PC-3 (cell line): ENCODE measurements around the gene MIDN. TPM values are rescaled to one million over a fixed set of nuclear protein-coding genes. Genes with fewer than 3 reads are reported as not detected.
A peak's percentile ranks its signal among the peaks of the same experiment; 100 is the strongest.
"Not testable (repeated sequence)": the region's sequence is repeated elsewhere in the genome, so short reads cannot be mapped to it uniquely, and the experiment has no call there.

Experiments
- ATAC-seq: fragments of 200-7000 bp; cut with Tn5 transposase; 2 replicates; pipeline ENCODE4 v1.9.1; 2020; ENCODE audit warnings: mild to moderate bottlenecking, moderate library complexity
- BruUV-seq: library from RNA; stranded (reverse); fragments of 400-500 nt; replicated peaks from 2 replicates; lab custom pipeline; 2021; lab: Mats Ljungman, UMichigan
- CTCF ChIA-PET: fragments of 300-600 bp; sonication (Branson Sonifier 250); formaldehyde crosslinking; loops from one replicate; lab custom pipeline; 2022; ENCODE audit warnings: antibody characterized with exemption; lab: Charles Lee
- POLR2A ChIA-PET: fragments of 300-600 bp; sonication (Branson Sonifier 250); formaldehyde crosslinking; loops from one replicate; lab custom pipeline; 2022; ENCODE audit warnings: antibody characterized with exemption; ENCODE audit not compliant: unreplicated experiment; lab: Charles Lee
- DNase-seq: peaks from one replicate; pipeline ENCODE4 v3.0.0-alpha.2; 2015
- H2AFZ ChIP-seq: fragments of 300-600 bp; sonication (generic); 2 replicates; pipeline ENCODE4 v1.6.0; 2016; ENCODE audit warnings: antibody characterized with exemption, low read length
- H3F3A ChIP-seq: fragments of 300-600 bp; sonication (generic); one replicate; pipeline ENCODE4 v1.6.0; 2017; ENCODE audit warnings: antibody characterized with exemption, low read length, control low read depth, mild to moderate bottlenecking; ENCODE audit not compliant: unreplicated experiment
- H3K27ac ChIP-seq: fragments of 300-600 bp; sonication (generic); 2 replicates; pipeline ENCODE4 v1.5.1; 2016; ENCODE audit warnings: mild to moderate bottlenecking, low read length
- H3K27me3 ChIP-seq: fragments of 300-600 bp; sonication (generic); 2 replicates; pipeline ENCODE4 v1.6.1; 2016; ENCODE audit warnings: low read length, mixed read lengths
- H3K36me3 ChIP-seq: fragments of 300-600 bp; sonication (generic); 2 replicates; pipeline ENCODE4 v1.6.1; 2016; ENCODE audit warnings: low read depth, mixed run types, low read length, mixed read lengths
- H3K4me1 ChIP-seq: fragments of 300-600 bp; sonication (generic); 2 replicates; pipeline ENCODE4 v1.5.1; 2016; ENCODE audit warnings: low read length; ENCODE audit not compliant: insufficient read depth
- H3K4me2 ChIP-seq: fragments of 300-600 bp; sonication (generic); 2 replicates; pipeline ENCODE4 v1.6.0; 2016; ENCODE audit warnings: low read length
- H3K4me3 ChIP-seq: fragments of 300-600 bp; sonication (generic); 2 replicates; pipeline ENCODE4 v1.5.1; 2016; ENCODE audit warnings: mild to moderate bottlenecking, low read length, mixed read lengths
- H3K79me2 ChIP-seq: fragments of 300-600 bp; sonication (generic); 2 replicates; pipeline ENCODE4 v1.6.1; 2017; ENCODE audit warnings: low read length, mixed read lengths
- H3K9ac ChIP-seq: fragments of 300-600 bp; sonication (generic); 2 replicates; pipeline ENCODE4 v1.6.0; 2016; ENCODE audit warnings: mild to moderate bottlenecking, low read length
- H3K9me2 ChIP-seq: fragments of 300-600 bp; sonication (generic); replicated peaks from 2 replicates; pipeline ENCODE4 v1.6.1; 2016; ENCODE audit warnings: mixed run types, low read length, mixed read lengths
- H3K9me3 ChIP-seq: fragments of 300-600 bp; sonication (generic); 2 replicates; pipeline ENCODE4 v1.6.1; 2016; ENCODE audit warnings: low read length, mixed read lengths
- H4K20me1 ChIP-seq: fragments of 300-600 bp; sonication (generic); 2 replicates; pipeline ENCODE4 v1.6.1; 2016; ENCODE audit warnings: low read length, mixed read lengths
- EZH2 ChIP-seq: fragments of 300-600 bp; sonication (generic); IDR thresholded peaks from one replicate; pipeline ENCODE4 v1.6.1; 2017; ENCODE audit warnings: antibody characterized with exemption, mild to moderate bottlenecking, low read length; ENCODE audit not compliant: unreplicated experiment
- EZH2phosphoT487 ChIP-seq: fragments of 300-600 bp; sonication (generic); IDR thresholded peaks from 2 replicates; pipeline ENCODE4 v1.6.1; 2018; ENCODE audit warnings: mild to moderate bottlenecking, antibody characterized with exemption, low read length, borderline replicate concordance
- intact Hi-C: fragments of 100-400 bp; cut with micrococcal nuclease; formaldehyde crosslinking; loops from 2 replicates; pipeline ENCODE4 v1.9.0; 2023
- total RNA-seq: library from RNA; depleted of rRNA; stranded (reverse); fragments of >200 nt; gene quantifications from 2 replicates; pipeline ENCODE4 v1.2.3, GENCODE V29; 2014
- TF ChIP-seq, protein P1 (sequence below): fragments of 300-600 bp; sonication (generic); conservative IDR thresholded peaks from 2 replicates; pipeline ENCODE4 v1.5.1; 2017; ENCODE audit warnings: antibody characterized with exemption, low read depth, mild to moderate bottlenecking, low read length

Gene MIDN
- total RNA-seq, 1 experiment from 2014 or later, result 17.3 TPM

DNA sequence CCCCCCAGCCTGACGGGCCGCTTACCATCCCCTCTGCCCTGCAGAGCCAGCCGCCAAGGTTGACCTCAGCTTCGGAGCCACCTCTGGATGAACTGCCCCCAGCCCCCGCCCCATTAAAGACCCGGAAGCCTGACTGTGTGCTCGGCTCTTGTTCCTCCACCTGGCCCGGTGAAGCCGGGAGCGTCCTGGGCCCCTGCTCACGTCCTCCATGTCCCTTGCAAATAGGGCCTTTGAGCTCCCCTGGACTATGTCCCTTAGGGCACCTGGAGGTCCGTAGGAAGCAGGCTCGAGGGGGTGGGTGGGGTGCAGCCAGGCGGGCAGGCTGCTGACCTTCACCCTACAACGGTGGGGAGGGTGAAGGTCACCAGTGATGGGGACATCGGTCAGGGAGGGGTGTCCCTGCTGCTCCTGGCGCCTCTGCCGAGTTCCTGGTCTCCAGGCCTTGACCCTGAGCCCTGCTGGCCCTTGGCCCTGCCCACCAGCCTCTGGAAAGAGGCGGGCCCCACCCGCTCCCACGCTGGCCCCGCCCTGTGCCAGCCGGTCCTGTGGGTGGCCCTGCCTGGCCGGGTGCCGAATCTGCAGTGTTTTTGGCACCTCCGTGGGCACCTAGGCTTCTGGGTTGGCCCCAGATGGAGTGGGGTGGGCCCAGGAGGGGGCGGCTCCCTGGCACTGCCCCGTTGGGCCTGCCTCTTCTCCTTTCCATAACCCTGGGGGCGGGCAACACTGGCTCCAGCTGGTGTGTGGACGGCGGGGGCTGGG lies 3.5 kb upstream of the MIDN start:
- peak overlapping the region; percentile 84 for H3K4me2 ChIP-seq
- H3K36me3 ChIP-seq, result no peaks in the 10 kb centered on the region
- H3K9me2 ChIP-seq, result no peaks in the 10 kb centered on the region
- no peaks in the 10 kb centered on the region for H4K20me1 ChIP-seq
- H3K9ac ChIP-seq, result no peak overlapping the region; the same call in 1 of the 2 replicates
- CTCF ChIA-PET, result interaction anchor here (0.6 to 2.6 kb wide), 8 partner anchors 17 to 1023 kb away, joined by 3 to 124 read pairs (median 4); partner anchors contain the start of genes CIRBP and FAM174C
- H2AFZ ChIP-seq, result no peak overlapping the region
- DNase-seq (no peak), ATAC-seq (no peak)
- H3K27me3 ChIP-seq, result no peaks in the 10 kb centered on the region
- intact Hi-C loops, result loop anchor here (1.0 kb wide), 1 partner anchor 21 kb away; no protein-coding TSS in a partner anchor
- BruUV-seq, result no TSS peak
- H3K79me2 ChIP-seq, result peaks cover 46% of the 10 kb centered on the region
- no peak overlapping the region for H3K27ac ChIP-seq
- peaks cover 37% of the 10 kb centered on the region for H3K4me1 ChIP-seq
- no peaks in the 10 kb centered on the region for H3K9me3 ChIP-seq
- POLR2A ChIA-PET, result interaction anchor here (1.8 kb wide), 1 partner anchor 24 kb away, joined by 6 read pairs; no protein-coding TSS in a partner anchor
- no peak overlapping the region; the same call in 1 of the 2 replicates for H3K4me3 ChIP-seq
- no peak for TF ChIP-seq EZH2phosphoT487
- no peaks in the 10 kb centered on the region for H3F3A ChIP-seq

GRCh38 chr19:1245494-1246264 lies 2.7 kb upstream of the MIDN start:
- H2AFZ ChIP-seq, result no peak overlapping the region
- H3K79me2 ChIP-seq, result peaks cover 50% of the 10 kb centered on the region
- no peaks in the 10 kb centered on the region for H3K27me3 ChIP-seq
- ChIA-PET POLR2A (no interaction called here), CTCF (interaction anchor here (2.6 kb wide), 1 partner anchor 21 kb away, joined by 124 read pairs; no protein-coding TSS in a partner anchor)
- no peak overlapping the region for H3K9ac ChIP-seq
- no peaks in the 10 kb centered on the region for H4K20me1 ChIP-seq
- TF ChIP-seq EZH2 (no peak), EZH2phosphoT487 (no peak)
- TF ChIP-seq, protein P1, sequence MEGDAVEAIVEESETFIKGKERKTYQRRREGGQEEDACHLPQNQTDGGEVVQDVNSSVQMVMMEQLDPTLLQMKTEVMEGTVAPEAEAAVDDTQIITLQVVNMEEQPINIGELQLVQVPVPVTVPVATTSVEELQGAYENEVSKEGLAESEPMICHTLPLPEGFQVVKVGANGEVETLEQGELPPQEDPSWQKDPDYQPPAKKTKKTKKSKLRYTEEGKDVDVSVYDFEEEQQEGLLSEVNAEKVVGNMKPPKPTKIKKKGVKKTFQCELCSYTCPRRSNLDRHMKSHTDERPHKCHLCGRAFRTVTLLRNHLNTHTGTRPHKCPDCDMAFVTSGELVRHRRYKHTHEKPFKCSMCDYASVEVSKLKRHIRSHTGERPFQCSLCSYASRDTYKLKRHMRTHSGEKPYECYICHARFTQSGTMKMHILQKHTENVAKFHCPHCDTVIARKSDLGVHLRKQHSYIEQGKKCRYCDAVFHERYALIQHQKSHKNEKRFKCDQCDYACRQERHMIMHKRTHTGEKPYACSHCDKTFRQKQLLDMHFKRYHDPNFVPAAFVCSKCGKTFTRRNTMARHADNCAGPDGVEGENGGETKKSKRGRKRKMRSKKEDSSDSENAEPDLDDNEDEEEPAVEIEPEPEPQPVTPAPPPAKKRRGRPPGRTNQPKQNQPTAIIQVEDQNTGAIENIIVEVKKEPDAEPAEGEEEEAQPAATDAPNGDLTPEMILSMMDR, result no peak
- intact Hi-C loops, result no loop called here
- DNase-seq, result no peak
- H3K9me2 ChIP-seq, result no peaks in the 10 kb centered on the region
- BruUV-seq, result no TSS peak
- H3K4me3 ChIP-seq, result no peak overlapping the region
- no peak for ATAC-seq
- H3K4me1 ChIP-seq, result peaks cover 37% of the 10 kb centered on the region
- H3K36me3 ChIP-seq, result peaks cover under 1% of the 10 kb centered on the region; the same call in 1 of the 2 replicates
- H3K4me2 ChIP-seq, result no peak overlapping the region
- no peak overlapping the region for H3K27ac ChIP-seq
- no peaks in the 10 kb centered on the region for H3K9me3 ChIP-seq
- no peaks in the 10 kb centered on the region for H3F3A ChIP-seq

DNA sequence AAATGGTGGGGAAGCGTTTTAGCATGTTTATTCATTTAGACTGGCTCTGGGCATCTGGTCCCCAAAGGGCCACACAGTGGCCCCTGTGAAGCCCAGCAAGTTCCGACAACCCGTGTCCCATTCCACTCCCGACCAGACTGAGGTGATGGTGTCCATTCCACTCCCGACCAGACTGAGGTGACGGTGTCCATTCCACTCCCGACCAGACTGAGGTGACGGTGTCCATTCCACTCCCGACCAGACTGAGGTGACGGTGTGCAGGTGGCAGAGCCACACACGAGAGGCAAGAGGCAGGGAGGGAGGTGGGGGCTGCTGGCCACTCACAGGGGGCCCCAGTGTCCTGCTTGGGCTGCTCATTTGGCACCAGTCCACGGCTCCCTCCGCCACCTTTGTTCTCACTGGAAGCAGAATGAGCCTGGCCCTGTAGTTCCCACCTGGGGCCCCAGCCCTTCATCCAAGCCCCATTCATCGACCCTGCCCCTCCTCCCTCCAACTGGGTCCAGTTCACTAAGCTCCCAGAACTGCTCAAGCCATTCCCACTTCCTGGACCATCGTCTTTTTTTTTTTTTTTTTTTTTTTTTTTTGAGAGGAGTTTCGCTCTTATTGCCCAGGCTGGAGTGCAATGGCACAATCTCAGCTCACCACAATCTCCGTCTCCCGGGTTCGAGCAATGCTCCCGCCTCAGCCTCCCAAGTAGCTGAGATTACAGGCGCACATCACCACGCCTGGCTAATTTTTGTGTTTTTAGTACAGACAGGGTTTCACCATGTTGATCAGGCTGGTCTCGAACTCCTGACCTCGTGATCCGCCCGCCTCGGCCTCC lies 1.9 kb upstream of the MIDN start:
- H3K9me3 ChIP-seq, H3K4me3 ChIP-seq, H3K9me2 ChIP-seq, H2AFZ ChIP-seq, H3K27me3 ChIP-seq, H3F3A ChIP-seq, H3K4me2 ChIP-seq, H3K36me3 ChIP-seq, H4K20me1 ChIP-seq, ATAC-seq, POLR2A ChIA-PET, H3K9ac ChIP-seq, DNase-seq, intact Hi-C loops, H3K27ac ChIP-seq, BruUV-seq: not testable (repeated sequence)
- CTCF ChIA-PET, result interaction anchor here (0.6 to 1.0 kb wide), 4 partner anchors 19 to 659 kb away, joined by 3 to 15 read pairs (median 4); no protein-coding TSS in a partner anchor
- Histone ChIP-seq H3K79me2 (peaks cover 51% of the 10 kb centered on the region), H3K4me1 (peaks cover 31% of the 10 kb centered on the region)
